Measurements from ENCODE around the gene DUSP3. TPM values are rescaled to one million over a fixed set of nuclear protein-coding genes. Genes with fewer than 3 reads are reported as not detected.

Gene DUSP3
- total RNA-seq, 2 experiments from 2014 or later = 10.6 to 12.6 TPM

GRCh38 chr17:43779145-43780125 lies 658 bp upstream of the DUSP3 start:
- no peak for TF ChIP-seq CTCF (IDR thresholded peaks at IDR 0.05)
- ChIA-PET CTCF (interaction anchor here (0.8 to 1.6 kb wide), 4 partner anchors 9 to 67 kb away, joined by 3 to 7 read pairs (median 4); partner anchors contain the start of gene CD300LG), POLR2A (interaction anchor here (0.6 to 1.3 kb wide), 6 partner anchors 11 to 566 kb away, joined by 3 to 5 read pairs (median 3); partner anchors contain the start of genes CD300LG and GRN)
- H3K36me3 Mint-ChIP-seq (ENCODE audit: low read depth) = no peaks in the 10 kb centered on the region
- H3K4me1 Mint-ChIP-seq (ENCODE audit: low read depth) = peaks cover 8% of the 10 kb centered on the region
- H3K9me3 Mint-ChIP-seq = no peaks in the 10 kb centered on the region
- DNase-seq = peak in 1 of 14 experiments; percentile 7
- intact Hi-C loops (cut with DNase I, micrococcal nuclease) = loop anchor here in 1 of 2 experiments (10.0 kb wide), 2 partner anchors 385 to 725 kb away; partner anchors contain the start of genes ARL4D and GPATCH8
- Histone ChIP-seq H3K36me3 (ENCODE audit: insufficient read depth, low read length) (no peaks in the 10 kb centered on the region), H3K4me1 (ENCODE audit: insufficient read depth, low read length) (peaks cover 21% of the 10 kb centered on the region), H3K9me3 (ENCODE audit: control insufficient read depth in 1 of 2, insufficient read depth in 1 of 2, low read length in 2 of 2) (no peaks in the 10 kb centered on the region), H3K27ac (ENCODE audit: low read depth in 1 of 2, low read length in 2 of 2) (no peak overlapping the region), H3K27me3 (ENCODE audit: control insufficient read depth in 1 of 2, insufficient read depth in 2 of 2, low read length in 2 of 2) (peaks cover 6 to 23% of the 10 kb centered on the region in 2 experiments), H3K4me3 (ENCODE audit: low read length) (peak overlapping the region; percentile 65)
- ATAC-seq (ENCODE audit: poor library complexity) = peak; percentile 53
- H3K27me3 Mint-ChIP-seq = peaks cover 41% of the 10 kb centered on the region
- peak overlapping the region; percentile 36 for H3K27ac Mint-ChIP-seq
- H3K4me3 Mint-ChIP-seq = peak overlapping the region; percentile 87

- H3K27me3 Mint-ChIP-seq = no peaks in the 10 kb centered on the region
- DNase-seq (no peak), ATAC-seq (ENCODE audit: poor library complexity) (no peak)
- no peak overlapping the region for H3K27ac Mint-ChIP-seq
- ChIA-PET POLR2A (no interaction called here), CTCF (no interaction called here)
- no peaks in the 10 kb centered on the region for H3K9me3 Mint-ChIP-seq
- Histone ChIP-seq H3K9me3 (ENCODE audit: control insufficient read depth in 1 of 2, insufficient read depth in 1 of 2, low read length in 2 of 2) (no peaks in the 10 kb centered on the region), H3K36me3 (ENCODE audit: insufficient read depth, low read length) (peaks cover 10% of the 10 kb centered on the region), H3K4me1 (ENCODE audit: insufficient read depth, low read length) (peaks cover 17% of the 10 kb centered on the region), H3K4me3 (ENCODE audit: low read length) (no peak overlapping the region), H3K27ac (ENCODE audit: low read depth in 1 of 2, low read length in 2 of 2) (no peak overlapping the region), H3K27me3 (ENCODE audit: control insufficient read depth in 1 of 2, insufficient read depth in 2 of 2, low read length in 2 of 2) (no peaks in the 10 kb centered on the region)
- H3K4me3 Mint-ChIP-seq = peak overlapping the region; percentile 42
- peaks cover 32% of the 10 kb centered on the region for H3K36me3 Mint-ChIP-seq (ENCODE audit: low read depth)
- no peak for TF ChIP-seq CTCF (IDR thresholded peaks at IDR 0.05)
- H3K4me1 Mint-ChIP-seq (ENCODE audit: low read depth) = peaks cover 5% of the 10 kb centered on the region
- intact Hi-C loops (cut with DNase I, micrococcal nuclease) = loop anchor here in 1 of 2 experiments (10.0 kb wide), 2 partner anchors 380 to 730 kb away; partner anchors contain the start of genes ARL4D and GPATCH8
These were observed 4.2 kb downstream of the DUSP3 start for GRCh38 chr17:43774304-43775250.

Data from CD4-positive, alpha-beta T cell (primary cell).